Glutamatergic neuron (in vitro differentiated cells): ENCODE data around the gene PRKCA. TPM values are rescaled to one million over a fixed set of nuclear protein-coding genes. Genes with fewer than 3 reads are reported as not detected.

Source experiments
- DNase-seq: peaks from one replicate; pipeline ENCODE4 v3.0.0; 2022
- H3K27ac Mint-ChIP-seq: one replicate; pipeline ENCODE4 v1.8.0; 2020; ENCODE audit warnings: mild to moderate bottlenecking, mixed read lengths, inconsistent platforms; ENCODE audit not compliant: unreplicated experiment
- H3K27me3 Mint-ChIP-seq: one replicate; pipeline ENCODE4 v1.8.0; 2020; ENCODE audit warnings: mild to moderate bottlenecking, moderate library complexity, mixed read lengths, inconsistent platforms; ENCODE audit not compliant: unreplicated experiment
- H3K36me3 Mint-ChIP-seq: one replicate; pipeline ENCODE4 v1.8.0; 2020; ENCODE audit warnings: mild to moderate bottlenecking, mixed read lengths, inconsistent platforms; ENCODE audit not compliant: unreplicated experiment
- H3K4me1 Mint-ChIP-seq: one replicate; pipeline ENCODE4 v1.8.0; 2020; ENCODE audit warnings: mild to moderate bottlenecking, low read depth, mixed read lengths, inconsistent platforms; ENCODE audit not compliant: unreplicated experiment
- H3K4me3 Mint-ChIP-seq: one replicate; pipeline ENCODE4 v1.8.0; 2020; ENCODE audit warnings: mild to moderate bottlenecking, mixed read lengths, inconsistent platforms; ENCODE audit not compliant: unreplicated experiment
- H3K9me3 Mint-ChIP-seq: one replicate; pipeline ENCODE4 v1.8.0; 2020; ENCODE audit warnings: mild to moderate bottlenecking, moderate library complexity, mixed read lengths, inconsistent platforms; ENCODE audit not compliant: unreplicated experiment
- total RNA-seq: library from RNA; stranded (reverse); fragmentation: NEBNext Ultra II Directional; extraction: Animal tissue kit (Norgen Biotek cat#: 25700); gene quantifications from one replicate; pipeline ENCODE4 v1.2.1, GENCODE V29; 2021; ENCODE audit not compliant: unreplicated experiment
- TF ChIP-seq, protein P1 (sequence below): fragments of 200-600 bp; sonication (generic); IDR thresholded peaks from one replicate; pipeline ENCODE4 v1.5.0; 2021; ENCODE audit not compliant: partially characterized antibody, unreplicated experiment

PRKCA gene
- total RNA-seq, 1 donor from 2014 or later, result 2.2 TPM

DNA sequence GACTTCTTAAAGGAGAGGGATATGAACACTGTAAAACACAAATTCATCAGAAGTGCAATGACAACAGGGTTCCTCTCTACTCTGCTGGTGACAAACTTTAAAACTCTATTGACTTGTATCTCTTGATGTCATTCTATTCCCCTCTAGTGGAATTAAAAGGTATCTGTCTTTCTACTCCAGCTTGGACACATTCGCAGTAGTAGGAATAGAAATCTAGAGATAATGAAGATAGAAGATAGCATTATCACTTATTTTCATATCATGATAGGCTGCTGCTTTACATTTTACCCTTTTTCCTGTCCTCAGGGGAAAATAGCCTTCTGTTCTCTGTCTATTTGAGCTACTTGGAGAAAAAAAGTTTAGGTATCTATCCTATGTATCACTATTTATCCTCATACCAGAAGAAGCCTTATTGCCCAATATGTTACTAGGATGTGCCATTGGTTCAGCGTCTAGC, 322.9 kb downstream of the PRKCA start:
- Mint-ChIP-seq H3K4me1 (peaks cover 2% of the 10 kb centered on the region), H3K4me3 (no peak overlapping the region), H3K27ac (no peak overlapping the region), H3K36me3 (no peaks in the 10 kb centered on the region), H3K9me3 (no peaks in the 10 kb centered on the region), H3K27me3 (no peaks in the 10 kb centered on the region)
- TF ChIP-seq, protein P1, sequence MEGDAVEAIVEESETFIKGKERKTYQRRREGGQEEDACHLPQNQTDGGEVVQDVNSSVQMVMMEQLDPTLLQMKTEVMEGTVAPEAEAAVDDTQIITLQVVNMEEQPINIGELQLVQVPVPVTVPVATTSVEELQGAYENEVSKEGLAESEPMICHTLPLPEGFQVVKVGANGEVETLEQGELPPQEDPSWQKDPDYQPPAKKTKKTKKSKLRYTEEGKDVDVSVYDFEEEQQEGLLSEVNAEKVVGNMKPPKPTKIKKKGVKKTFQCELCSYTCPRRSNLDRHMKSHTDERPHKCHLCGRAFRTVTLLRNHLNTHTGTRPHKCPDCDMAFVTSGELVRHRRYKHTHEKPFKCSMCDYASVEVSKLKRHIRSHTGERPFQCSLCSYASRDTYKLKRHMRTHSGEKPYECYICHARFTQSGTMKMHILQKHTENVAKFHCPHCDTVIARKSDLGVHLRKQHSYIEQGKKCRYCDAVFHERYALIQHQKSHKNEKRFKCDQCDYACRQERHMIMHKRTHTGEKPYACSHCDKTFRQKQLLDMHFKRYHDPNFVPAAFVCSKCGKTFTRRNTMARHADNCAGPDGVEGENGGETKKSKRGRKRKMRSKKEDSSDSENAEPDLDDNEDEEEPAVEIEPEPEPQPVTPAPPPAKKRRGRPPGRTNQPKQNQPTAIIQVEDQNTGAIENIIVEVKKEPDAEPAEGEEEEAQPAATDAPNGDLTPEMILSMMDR, result no peak
- no peak for DNase-seq

DNA sequence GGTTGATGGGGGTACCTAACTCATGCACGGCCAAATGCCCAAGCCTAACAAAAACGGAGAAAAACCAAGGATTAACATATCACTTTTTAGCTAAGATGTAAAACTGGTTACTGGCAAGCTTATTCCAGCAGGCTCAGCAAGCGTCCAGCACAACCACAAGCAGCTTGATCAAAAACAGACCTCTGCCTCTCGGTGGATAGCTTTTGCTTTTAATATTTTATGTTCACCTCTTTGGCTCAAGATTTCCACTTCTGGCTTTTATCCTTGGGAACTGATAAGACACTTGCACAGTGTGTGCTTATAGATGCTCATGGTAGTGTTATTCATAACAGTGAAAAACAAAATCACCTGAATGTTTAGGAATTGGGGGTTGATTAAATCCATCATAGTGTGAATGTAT, 325.6 kb downstream of the PRKCA start:
- no peak for DNase-seq
- no peaks in the 10 kb centered on the region for H3K27me3 Mint-ChIP-seq
- TF ChIP-seq, protein P1, result no peak
- H3K9me3 Mint-ChIP-seq, result no peaks in the 10 kb centered on the region
- no peaks in the 10 kb centered on the region for H3K36me3 Mint-ChIP-seq
- H3K4me3 Mint-ChIP-seq, result no peak overlapping the region
- H3K4me1 Mint-ChIP-seq, result peaks cover 2% of the 10 kb centered on the region
- H3K27ac Mint-ChIP-seq, result no peak overlapping the region

DNA sequence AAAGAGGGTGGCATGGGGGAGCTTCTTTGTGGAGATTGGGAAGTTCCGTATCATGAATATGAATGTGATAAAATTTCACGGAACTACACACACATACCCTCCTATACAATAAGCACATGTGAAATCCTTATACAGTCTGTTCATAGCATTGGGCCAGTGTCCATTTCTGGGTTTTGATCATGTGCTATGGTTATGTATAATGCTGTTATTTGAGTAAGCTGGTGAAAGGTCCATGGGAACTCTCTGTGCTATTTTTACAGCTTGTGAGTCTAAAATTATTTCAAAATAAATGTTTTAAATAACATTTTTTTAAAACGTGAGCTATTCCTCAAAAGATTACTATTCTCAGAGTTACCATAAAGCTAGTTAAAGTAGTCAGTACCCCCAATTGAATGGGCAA, 327.3 kb downstream of the PRKCA start:
- Mint-ChIP-seq H3K27ac (no peak overlapping the region), H3K4me3 (no peak overlapping the region), H3K4me1 (peaks cover 2% of the 10 kb centered on the region), H3K36me3 (no peaks in the 10 kb centered on the region), H3K27me3 (no peaks in the 10 kb centered on the region), H3K9me3 (no peaks in the 10 kb centered on the region)
- DNase-seq, result no peak
- TF ChIP-seq, protein P1, result no peak

DNA sequence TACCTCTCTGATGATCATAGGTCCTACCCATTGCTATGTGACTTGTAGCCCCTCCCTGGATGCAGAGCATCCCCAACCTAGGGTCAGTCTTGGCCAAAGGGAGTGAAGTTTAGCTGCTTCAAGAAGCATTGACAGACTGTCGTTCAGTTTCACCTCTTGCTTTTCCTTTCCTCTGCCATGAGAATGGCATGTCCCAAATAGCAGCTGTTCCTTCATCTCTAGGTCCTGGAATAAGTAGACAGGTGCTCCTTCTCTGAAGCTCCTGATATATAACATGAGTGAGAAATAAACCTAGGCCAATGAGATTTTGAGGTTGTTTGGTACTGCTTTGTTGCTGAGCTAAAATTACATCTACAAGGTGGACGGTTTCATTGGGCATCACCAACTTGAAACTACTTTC, 328.0 kb downstream of the PRKCA start:
- TF ChIP-seq, protein P1, result no peak
- Mint-ChIP-seq H3K27ac (no peak overlapping the region), H3K4me1 (peaks cover 2% of the 10 kb centered on the region), H3K4me3 (no peak overlapping the region), H3K27me3 (no peaks in the 10 kb centered on the region), H3K9me3 (no peaks in the 10 kb centered on the region), H3K36me3 (no peaks in the 10 kb centered on the region)
- no peak for DNase-seq

DNA sequence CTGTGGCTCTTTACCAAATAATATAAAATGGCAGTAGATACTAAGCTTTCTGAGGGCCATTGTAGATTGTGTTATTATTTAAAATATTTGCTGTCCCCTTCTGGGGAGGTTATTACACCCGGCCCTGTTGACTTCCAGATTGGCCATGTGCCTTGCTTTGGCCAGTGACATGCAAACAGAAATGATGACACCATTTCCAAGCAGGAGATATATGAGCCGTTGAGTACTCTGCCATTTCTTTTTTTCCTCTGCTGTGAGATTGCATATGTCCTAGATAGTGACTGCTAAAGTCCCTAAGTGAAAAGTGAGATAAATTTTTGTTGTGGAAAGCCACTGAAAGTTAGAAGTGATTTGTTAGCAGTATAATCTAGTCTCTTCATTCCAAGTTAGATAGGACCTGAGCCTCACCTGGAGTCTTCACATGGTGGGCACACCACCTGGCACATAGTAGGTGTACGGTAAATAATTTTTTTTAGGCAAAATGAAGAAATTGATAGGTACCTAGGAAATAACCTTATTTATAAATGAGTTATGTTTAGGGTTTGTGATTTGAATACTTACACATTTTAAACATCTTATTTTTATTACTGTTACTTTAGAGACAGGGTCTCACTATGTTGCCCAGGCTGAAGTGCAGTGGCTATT, 328.5 kb downstream of the PRKCA start:
- Mint-ChIP-seq H3K36me3 (no peaks in the 10 kb centered on the region), H3K4me1 (peaks cover 2% of the 10 kb centered on the region), H3K27ac (no peak overlapping the region), H3K4me3 (no peak overlapping the region), H3K9me3 (no peaks in the 10 kb centered on the region), H3K27me3 (no peaks in the 10 kb centered on the region)
- DNase-seq, result no peak
- TF ChIP-seq, protein P1, result no peak
